Right lobe of liver (tissue), 6 donors: ENCODE measurements around the gene CAT. TPM values are rescaled to one million over a fixed set of nuclear protein-coding genes. Genes with fewer than 3 reads are reported as not detected.

Source experiments
- ATAC-seq, 4 donors: fragments of 200-7000 bp; cut with Tn5 transposase; one replicate each; pipeline ENCODE4 v1.9.1; 2020; ENCODE audit warnings: mild to moderate bottlenecking in 4 of 4, moderate library complexity in 4 of 4
- DNase-seq, 3 donors: peaks; one replicate each; pipeline ENCODE4 v3.0.0-alpha.2; 2020
- H3K27ac ChIP-seq, 3 donors: fragments of 200-600 bp; one replicate each; pipeline ENCODE4 v1.8.0; 2022
- H3K27me3 ChIP-seq, 2 donors: fragments of 200-600 bp; one replicate each; pipeline ENCODE4 v1.8.0; 2022
- H3K36me3 ChIP-seq, 4 donors: fragments of 200-600 bp; sonication (generic) in 1 of 4; one replicate each; pipeline versions ENCODE4 v1.5.1 to v1.8.0; 2017 to 2022; ENCODE audit warnings: control low read depth in 1 of 4
- H3K4me1 ChIP-seq, 4 donors: fragments of 200-600 bp; sonication (generic) in 1 of 4; one replicate each; pipeline versions ENCODE4 v1.5.1 to v1.8.0; 2017 to 2022; ENCODE audit warnings: control low read depth in 1 of 4
- H3K4me3 ChIP-seq, 3 donors: fragments of 200-600 bp; one replicate each; pipeline ENCODE4 v1.8.0; 2022
- H3K9me3 ChIP-seq, 4 donors: fragments of 200-600 bp; sonication (generic) in 1 of 4; one replicate each; pipeline versions ENCODE4 v1.5.1 to v1.8.0; 2017 to 2022; ENCODE audit warnings: control low read depth in 1 of 4
- CTCF ChIP-seq, 4 donors: fragments of 200-600 bp in 3 of 4; fragments of 450-650 bp in 1 of 4; IDR thresholded peaks; one replicate each; pipeline versions ENCODE4 v1.5.1 to v1.8.0; 2016 to 2022; ENCODE audit warnings: antibody characterized with exemption in 4 of 4, mild to moderate bottlenecking in 2 of 4
- POLR2A ChIP-seq: fragments of 450-650 bp; IDR thresholded peaks from one replicate; pipeline ENCODE4 v1.6.1; 2017; ENCODE audit warnings: antibody characterized with exemption, mild to moderate bottlenecking
- WGBS: methylation state at CpG from one replicate; pipeline ENCODE4 v1.1.6; 2018; ENCODE audit warnings: low coverage, low lambda C conversion rate; ENCODE audit not compliant: insufficient coverage; ENCODE audit errors: missing lambda C conversion rate; 5-methylcytosine and 5-hydroxymethylcytosine counted together
- intact Hi-C, 2 donors: fragments of 100-400 bp; cut with DNase I; formaldehyde crosslinking; loops; one replicate each; pipeline versions ENCODE4 v1.11.2 to v1.14.1; 2022
- total RNA-seq, 6 experiments: library from RNA; depleted of rRNA in 2 of 6; stranded (reverse); fragments of >200 nt in 2 of 6; fragmentation: NEBNext Ultra II Directional in 3 of 6; extraction: Animal tissue kit (Norgen Biotek cat#: 25700) in 3 of 6; gene quantifications; one replicate each; pipeline versions ENCODE4 v1.1.0 to v1.2.4, GENCODE V29; 2016 to 2023
- donor health status: DM: no; HTN: yes; CAD: no.
- donor health status: DM: no; HTN: no; CAD: no.
- donor health status: DM: no; HTN: no; CAD: no.
- donor health status: DM: no; HTN: yes; CAD: no.
- donor health status: DM: no; HTN: yes; CAD: no.

The CAT gene
- total RNA-seq, 6 experiments from 2014 or later = 212 to 450 (median 330) TPM

GRCh38 chr11:34513682-34514449 lies 75.1 kb downstream of the CAT start, which contains the start of gene ELF5:
Gene ELF5, minus strand, starts transcription at chr11:34513794. Its CDS starts 8,045 bp downstream, at chr11:34505749.
- WGBS = 81% methylated on average over 10 of the region's 17 CpGs
- intact Hi-C loops = no loop called here
- Histone ChIP-seq H3K4me1 (no peaks in the 10 kb centered on the region), H3K9me3 (no peaks in the 10 kb centered on the region), H3K27ac (no peak within 1 kb of the TSS), H3K36me3 (no peaks in the 10 kb centered on the region), H3K27me3 (no peaks in the 10 kb centered on the region), H3K4me3 (no peak within 1 kb of the TSS)
- ATAC-seq (no peak), DNase-seq (no peak)
- no peak for TF ChIP-seq POLR2A

GRCh38 chr11:34514597-34514996 lies 75.9 kb downstream of the CAT start:
- Histone ChIP-seq H3K4me3 (no peak overlapping the region), H3K9me3 (no peaks in the 10 kb centered on the region), H3K27ac (no peak overlapping the region), H3K4me1 (no peaks in the 10 kb centered on the region), H3K36me3 (no peaks in the 10 kb centered on the region), H3K27me3 (no peaks in the 10 kb centered on the region)
- intact Hi-C loops = no loop called here
- 79% methylated on average over 6 of the region's 7 CpGs for WGBS
- ATAC-seq (no peak), DNase-seq (no peak)
- TF ChIP-seq POLR2A (no peak), CTCF (IDR thresholded peaks at IDR 0.05) (no peak)

GRCh38 chr11:34516247-34517040 lies 77.7 kb downstream of the CAT start:
- ATAC-seq (no peak), DNase-seq (no peak)
- H3K27me3 ChIP-seq = no peaks in the 10 kb centered on the region
- H3K4me3 ChIP-seq = no peak overlapping the region
- H3K9me3 ChIP-seq = no peaks in the 10 kb centered on the region
- no peaks in the 10 kb centered on the region for H3K4me1 ChIP-seq
- H3K36me3 ChIP-seq = no peaks in the 10 kb centered on the region
- intact Hi-C loops = no loop called here
- no peak overlapping the region for H3K27ac ChIP-seq
- WGBS = 83% methylated on average over 6 of the region's 6 CpGs
- TF ChIP-seq POLR2A (no peak), CTCF (IDR thresholded peaks at IDR 0.05) (no peak)

GRCh38 chr11:34519595-34520235 lies 81.0 kb downstream of the CAT start:
- no peaks in the 10 kb centered on the region for H3K4me1 ChIP-seq
- no peaks in the 10 kb centered on the region for H3K9me3 ChIP-seq
- intact Hi-C loops = no loop called here
- H3K27me3 ChIP-seq = no peaks in the 10 kb centered on the region
- DNase-seq (no peak), ATAC-seq (no peak)
- no peak for TF ChIP-seq POLR2A
- TF ChIP-seq CTCF (IDR thresholded peaks at IDR 0.05) = no peak
- 94% methylated on average over 2 of the region's 2 CpGs for WGBS
- H3K4me3 ChIP-seq = no peak overlapping the region
- H3K36me3 ChIP-seq = no peaks in the 10 kb centered on the region
- H3K27ac ChIP-seq = no peak overlapping the region

DNA sequence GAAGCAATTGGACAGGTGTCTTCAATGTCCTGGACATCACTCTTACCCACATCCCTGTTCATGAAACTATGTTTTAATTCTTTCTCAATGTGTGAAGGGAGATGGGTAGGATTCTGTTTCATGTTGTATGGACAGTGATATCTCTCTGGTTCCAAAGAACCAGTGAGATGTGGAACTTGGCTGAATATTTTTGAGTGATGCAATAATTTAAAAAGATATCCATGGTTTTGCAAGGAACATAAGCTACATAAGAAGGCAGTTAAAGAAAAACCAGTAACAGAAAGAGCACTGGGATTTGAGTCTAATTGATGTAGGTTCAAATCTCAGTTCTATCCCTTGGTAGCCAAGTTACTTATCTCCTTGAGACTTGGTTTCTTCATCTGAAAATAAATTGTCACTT lies 82.5 kb downstream of the CAT start:
- Histone ChIP-seq H3K27me3 (no peaks in the 10 kb centered on the region), H3K4me1 (no peaks in the 10 kb centered on the region), H3K27ac (no peak overlapping the region), H3K9me3 (no peaks in the 10 kb centered on the region), H3K36me3 (no peaks in the 10 kb centered on the region), H3K4me3 (no peak overlapping the region)
- no peak for ATAC-seq
- DNase-seq = no peak
- TF ChIP-seq CTCF (IDR thresholded peaks at IDR 0.05) (no peak), POLR2A (no peak)
- intact Hi-C loops = no loop called here
